ENCODE data around the gene PELI1.

Gene PELI1

GRCh38 chr2:64124168-64124567 is 20.1 kb downstream of the PELI1 start:
- FAIRE-seq (no peak), DNase-seq (ENCODE audit: insufficient read length, low spot score) (no peak)
- TF ChIP-seq POLR2A (IDR thresholded peaks at IDR 0.05; ENCODE audit: low read depth, low read length) = no peak

- FAIRE-seq = no peak
- no peak for DNase-seq (ENCODE audit: insufficient read length, low spot score)
- no peak for TF ChIP-seq POLR2A (IDR thresholded peaks at IDR 0.05; ENCODE audit: low read depth, low read length)
Observed at GRCh38 chr2:64123740-64124139, 20.5 kb downstream of the PELI1 start.

- FAIRE-seq = no peak
- no peak for DNase-seq (ENCODE audit: insufficient read length, low spot score)
- no peak for TF ChIP-seq POLR2A (IDR thresholded peaks at IDR 0.05; ENCODE audit: low read depth, low read length)
Observed at GRCh38 chr2:64122358-64122757, 21.9 kb downstream of the PELI1 start.

GRCh38 chr2:64120928-64121327 is 23.3 kb downstream of the PELI1 start:
- FAIRE-seq (no peak), DNase-seq (ENCODE audit: insufficient read length, low spot score) (no peak)
- TF ChIP-seq POLR2A (IDR thresholded peaks at IDR 0.05; ENCODE audit: low read depth, low read length) = no peak

GRCh38 chr2:64120008-64120407 is 24.2 kb downstream of the PELI1 start:
- no peak for DNase-seq (ENCODE audit: insufficient read length, low spot score)
- TF ChIP-seq POLR2A (IDR thresholded peaks at IDR 0.05; ENCODE audit: low read depth, low read length) = no peak
- FAIRE-seq = no peak

GRCh38 chr2:64119369-64119768 is 24.9 kb downstream of the PELI1 start:
- no peak for DNase-seq (ENCODE audit: insufficient read length, low spot score)
- no peak for FAIRE-seq
- TF ChIP-seq POLR2A (IDR thresholded peaks at IDR 0.05; ENCODE audit: low read depth, low read length) = no peak

- no peak for TF ChIP-seq POLR2A (IDR thresholded peaks at IDR 0.05; ENCODE audit: low read depth, low read length)
- DNase-seq (ENCODE audit: insufficient read length, low spot score) = no peak
- peak; percentile 11 for FAIRE-seq
Observed at GRCh38 chr2:64115808-64116598, 28.2 kb downstream of the PELI1 start.

GRCh38 chr2:64114912-64115277 is 29.3 kb downstream of the PELI1 start:
- DNase-seq (ENCODE audit: insufficient read length, low spot score) = no peak
- TF ChIP-seq POLR2A (IDR thresholded peaks at IDR 0.05; ENCODE audit: low read depth, low read length) = no peak
- FAIRE-seq = no peak

GRCh38 chr2:64114063-64114911 is 29.9 kb downstream of the PELI1 start:
- TF ChIP-seq POLR2A (IDR thresholded peaks at IDR 0.05; ENCODE audit: low read depth, low read length) = no peak
- DNase-seq (ENCODE audit: insufficient read length, low spot score) = no peak
- peak; percentile 86 for FAIRE-seq

GRCh38 chr2:64112016-64112415 is 32.2 kb downstream of the PELI1 start:
- no peak for TF ChIP-seq POLR2A (IDR thresholded peaks at IDR 0.05; ENCODE audit: low read depth, low read length)
- DNase-seq (ENCODE audit: insufficient read length, low spot score) (no peak), FAIRE-seq (no peak)

- no peak for FAIRE-seq
- TF ChIP-seq POLR2A (IDR thresholded peaks at IDR 0.05; ENCODE audit: low read depth, low read length) = no peak
- no peak for DNase-seq (ENCODE audit: insufficient read length, low spot score)
Observed at GRCh38 chr2:64111426-64111825, 32.8 kb downstream of the PELI1 start.

- DNase-seq (ENCODE audit: insufficient read length, low spot score) (no peak), FAIRE-seq (no peak)
- TF ChIP-seq POLR2A (IDR thresholded peaks at IDR 0.05; ENCODE audit: low read depth, low read length) = no peak
Observed at GRCh38 chr2:64108666-64109241, 35.5 kb downstream of the PELI1 start.

- DNase-seq (ENCODE audit: insufficient read length, low spot score) (no peak), FAIRE-seq (no peak)
- TF ChIP-seq POLR2A (IDR thresholded peaks at IDR 0.05; ENCODE audit: low read depth, low read length) = no peak
Observed at GRCh38 chr2:64106481-64106880, 37.7 kb downstream of the PELI1 start.

GRCh38 chr2:64105670-64106461 is 38.4 kb downstream of the PELI1 start:
- no peak for TF ChIP-seq POLR2A (IDR thresholded peaks at IDR 0.05; ENCODE audit: low read depth, low read length)
- DNase-seq (ENCODE audit: insufficient read length, low spot score) (no peak), FAIRE-seq (peak; percentile 6)

All from H54 (cell line).